ENCODE measurements around the gene NEDD4L.

DNA sequence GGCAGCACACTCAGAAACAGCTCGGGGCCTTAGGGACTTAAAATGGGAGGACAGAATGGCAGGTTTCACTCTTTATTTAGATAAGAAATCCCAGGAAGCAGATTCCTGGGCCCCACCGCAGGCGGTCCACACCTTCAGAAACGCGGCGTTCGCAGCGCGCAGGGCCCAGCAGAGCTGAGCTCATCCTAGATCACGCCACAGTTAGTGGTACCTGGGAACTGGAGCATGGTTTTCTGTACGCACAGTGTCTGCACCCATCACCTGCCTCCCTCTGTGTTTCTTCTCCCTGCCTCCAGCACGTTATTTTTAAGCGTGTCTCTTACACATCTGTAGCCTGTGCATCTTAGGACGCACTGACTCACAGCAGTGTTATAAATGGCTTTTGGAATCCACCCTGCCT lies 342.8 kb downstream of the NEDD4L start:
- TF ChIP-seq, protein P1, sequence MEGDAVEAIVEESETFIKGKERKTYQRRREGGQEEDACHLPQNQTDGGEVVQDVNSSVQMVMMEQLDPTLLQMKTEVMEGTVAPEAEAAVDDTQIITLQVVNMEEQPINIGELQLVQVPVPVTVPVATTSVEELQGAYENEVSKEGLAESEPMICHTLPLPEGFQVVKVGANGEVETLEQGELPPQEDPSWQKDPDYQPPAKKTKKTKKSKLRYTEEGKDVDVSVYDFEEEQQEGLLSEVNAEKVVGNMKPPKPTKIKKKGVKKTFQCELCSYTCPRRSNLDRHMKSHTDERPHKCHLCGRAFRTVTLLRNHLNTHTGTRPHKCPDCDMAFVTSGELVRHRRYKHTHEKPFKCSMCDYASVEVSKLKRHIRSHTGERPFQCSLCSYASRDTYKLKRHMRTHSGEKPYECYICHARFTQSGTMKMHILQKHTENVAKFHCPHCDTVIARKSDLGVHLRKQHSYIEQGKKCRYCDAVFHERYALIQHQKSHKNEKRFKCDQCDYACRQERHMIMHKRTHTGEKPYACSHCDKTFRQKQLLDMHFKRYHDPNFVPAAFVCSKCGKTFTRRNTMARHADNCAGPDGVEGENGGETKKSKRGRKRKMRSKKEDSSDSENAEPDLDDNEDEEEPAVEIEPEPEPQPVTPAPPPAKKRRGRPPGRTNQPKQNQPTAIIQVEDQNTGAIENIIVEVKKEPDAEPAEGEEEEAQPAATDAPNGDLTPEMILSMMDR (IDR thresholded peaks at IDR 0.05) = no peak
- no peak for TF ChIP-seq POLR2A (IDR thresholded peaks at IDR 0.05)

All from testis (tissue), 2 donors.